ENCODE results near the gene PLAAT4.
A peak's percentile ranks its signal among the peaks of the same experiment; 100 is the strongest.

The PLAAT4 gene

DNA sequence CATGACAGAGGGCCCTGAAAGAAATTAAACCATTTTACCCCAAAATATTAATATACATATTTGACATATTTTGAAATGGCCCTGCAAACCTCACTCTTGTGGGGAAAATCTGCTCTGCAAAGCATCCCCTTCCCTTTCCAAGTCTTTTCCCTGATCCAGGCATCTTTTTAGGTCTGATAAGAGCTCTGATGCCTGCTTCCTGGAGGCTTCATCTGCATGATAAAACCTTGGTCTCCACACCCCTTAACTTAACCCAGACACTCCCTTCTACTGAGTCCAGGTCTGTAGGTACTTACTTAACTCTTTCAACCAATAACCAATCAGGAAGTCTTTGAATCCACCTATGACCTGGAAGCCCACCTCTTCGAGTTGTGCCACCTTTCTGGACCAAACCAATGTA, 32.6 kb upstream of the PLAAT4 start:
- peaks cover 11% of the 10 kb centered on the region for H3K36me3 Mint-ChIP-seq (ENCODE audit: low read depth)
- H3K4me1 Mint-ChIP-seq (ENCODE audit: low read depth) = peaks cover 74% of the 10 kb centered on the region
- H3K27ac Mint-ChIP-seq = peak overlapping the region; percentile 52
- peaks cover 10% of the 10 kb centered on the region for H3K27me3 Mint-ChIP-seq
- no peak overlapping the region for H3K4me3 Mint-ChIP-seq
- intact Hi-C loops (cut with micrococcal nuclease) = no loop called here
- peaks cover 19% of the 10 kb centered on the region for H3K9me3 Mint-ChIP-seq

DNA sequence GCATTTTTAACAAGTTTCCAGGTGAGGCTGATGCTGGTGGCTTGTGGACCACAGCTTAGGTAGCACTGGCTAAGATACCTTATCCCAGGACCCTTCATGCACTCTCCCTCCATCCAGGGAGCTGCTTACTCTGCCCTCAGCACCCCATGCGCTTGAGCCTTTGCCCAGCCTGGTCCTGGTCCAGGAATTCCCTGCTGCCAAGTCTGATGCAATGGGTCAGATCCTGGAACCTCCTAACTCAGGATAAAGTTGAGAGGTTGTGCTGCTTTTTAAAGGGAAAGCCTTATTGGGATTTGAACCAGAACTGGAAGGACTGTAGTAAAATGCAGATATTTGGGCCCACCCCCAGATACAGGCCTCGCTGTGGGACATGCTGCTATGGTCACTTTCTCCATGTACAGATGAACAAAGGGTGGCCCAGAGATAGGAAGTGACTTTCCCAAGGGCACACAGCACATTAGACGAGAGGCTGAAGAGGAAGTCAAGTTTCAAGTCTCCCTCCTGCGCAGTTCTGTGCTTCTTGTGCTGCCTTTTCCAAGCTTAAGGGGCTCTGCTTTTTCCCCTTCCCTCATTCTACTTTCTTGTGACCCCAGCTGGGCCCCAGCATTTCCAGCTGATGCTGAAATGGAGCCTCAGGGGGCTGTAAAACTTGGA, 31.5 kb upstream of the PLAAT4 start:
- Mint-ChIP-seq H3K4me1 (ENCODE audit: low read depth) (peaks cover 74% of the 10 kb centered on the region), H3K9me3 (peaks cover 10% of the 10 kb centered on the region), H3K36me3 (ENCODE audit: low read depth) (peaks cover 6% of the 10 kb centered on the region), H3K27me3 (peaks cover 10% of the 10 kb centered on the region), H3K27ac (no peak overlapping the region), H3K4me3 (no peak overlapping the region)
- intact Hi-C loops (cut with micrococcal nuclease) = no loop called here

DNA sequence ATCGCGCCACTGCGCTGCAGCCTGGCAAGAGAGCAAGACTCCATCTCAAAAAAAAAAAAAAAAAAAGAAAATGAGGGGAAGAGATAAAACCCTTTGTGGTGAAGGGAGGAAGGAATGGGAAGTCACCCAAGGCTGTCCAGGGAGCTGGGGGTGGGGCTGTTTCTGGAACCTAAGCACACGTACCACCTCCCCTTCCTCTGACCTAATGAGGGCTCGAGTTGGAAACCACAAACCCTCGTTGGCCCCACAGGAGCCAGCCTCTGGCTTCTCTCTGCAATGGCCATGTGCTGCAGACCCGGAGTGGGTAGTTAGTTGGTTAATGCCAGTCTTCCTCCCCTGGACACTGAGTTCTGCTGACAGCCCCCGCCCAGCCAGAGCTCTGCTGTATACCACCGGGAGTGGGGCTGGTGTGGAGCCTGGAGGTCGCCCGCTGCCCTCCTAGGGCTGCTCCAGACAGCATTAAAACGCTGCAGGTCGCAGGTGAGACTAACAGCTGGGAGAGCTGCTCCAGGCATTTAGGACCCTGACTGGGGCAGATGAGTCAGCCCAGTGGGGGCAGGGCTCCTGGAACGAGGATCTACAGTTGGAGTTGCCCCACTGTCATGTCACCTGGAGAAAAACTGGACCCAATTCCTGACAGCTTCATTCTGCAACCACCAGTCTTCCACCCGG, 30.6 kb upstream of the PLAAT4 start, which contains the start of gene LGALS12:
LGALS12 (plus strand) TSS at position 228 of the 672 bp plus-strand sequence; CDS start at position 603, 375 bp downstream.
- H3K36me3 Mint-ChIP-seq (ENCODE audit: low read depth) = no peaks in the 10 kb centered on the region
- H3K9me3 Mint-ChIP-seq = peaks cover under 1% of the 10 kb centered on the region
- peaks cover 10% of the 10 kb centered on the region for H3K27me3 Mint-ChIP-seq
- peak within 1 kb of the TSS; percentile 32 for H3K4me3 Mint-ChIP-seq
- no peak within 1 kb of the TSS for H3K27ac Mint-ChIP-seq
- intact Hi-C loops (cut with micrococcal nuclease) = no loop called here
- H3K4me1 Mint-ChIP-seq (ENCODE audit: low read depth) = peaks cover 74% of the 10 kb centered on the region

DNA sequence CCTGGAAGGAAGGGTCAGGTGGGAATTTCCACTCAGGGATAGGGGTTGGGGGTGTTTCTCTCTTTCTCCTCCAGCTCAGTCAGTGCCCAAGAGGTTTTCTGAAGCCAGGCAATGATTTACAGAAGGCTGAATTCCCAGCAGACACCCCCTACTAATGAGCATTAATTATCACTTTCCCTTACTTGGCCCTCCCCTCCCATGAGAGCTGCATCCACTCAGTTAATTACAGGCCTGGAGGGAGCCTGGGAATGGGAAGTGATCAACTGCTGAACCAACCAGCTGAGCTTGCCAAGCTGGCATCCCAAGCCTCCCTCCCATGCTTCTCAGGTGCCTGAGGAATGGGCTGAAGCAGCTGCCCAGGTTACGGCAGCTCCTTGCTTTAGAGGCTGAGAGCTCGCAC, 29.7 kb upstream of the PLAAT4 start:
- peaks cover 10% of the 10 kb centered on the region for H3K27me3 Mint-ChIP-seq
- no peaks in the 10 kb centered on the region for H3K36me3 Mint-ChIP-seq (ENCODE audit: low read depth)
- no peak overlapping the region for H3K27ac Mint-ChIP-seq

DNA sequence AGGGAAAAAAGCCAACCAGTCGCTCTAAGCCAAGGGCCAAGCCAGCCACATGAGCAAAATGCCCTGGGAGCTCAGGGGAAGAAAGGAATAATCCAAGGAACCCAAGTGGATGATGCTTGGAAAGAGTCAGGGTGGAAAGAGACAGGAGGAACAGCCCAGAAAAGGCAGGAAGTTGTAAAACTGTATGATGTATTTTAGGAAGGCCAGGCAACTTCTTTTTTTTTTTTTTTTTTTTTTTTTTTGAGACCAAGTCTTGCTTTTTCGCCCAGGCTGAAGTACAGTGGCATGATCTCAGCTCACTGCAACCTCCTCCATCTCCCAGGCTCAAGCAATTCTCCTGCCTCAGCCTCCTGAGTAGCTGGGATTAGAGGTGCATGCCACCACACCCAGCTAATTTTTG, 29.1 kb upstream of the PLAAT4 start:
- Mint-ChIP-seq H3K4me3 (no peak overlapping the region), H3K27ac (no peak overlapping the region), H3K9me3 (no peaks in the 10 kb centered on the region), H3K4me1 (ENCODE audit: low read depth) (peaks cover 65% of the 10 kb centered on the region), H3K36me3 (ENCODE audit: low read depth) (no peaks in the 10 kb centered on the region), H3K27me3 (peaks cover 10% of the 10 kb centered on the region)
- intact Hi-C loops (cut with micrococcal nuclease) = no loop called here

More for the DNA sequence above, 29.7 kb upstream of the PLAAT4 start:
- intact Hi-C loops (cut with micrococcal nuclease) = no loop called here
- H3K4me1 Mint-ChIP-seq (ENCODE audit: low read depth) = peaks cover 71% of the 10 kb centered on the region
- H3K9me3 Mint-ChIP-seq = no peaks in the 10 kb centered on the region
- H3K4me3 Mint-ChIP-seq = no peak overlapping the region

DNA sequence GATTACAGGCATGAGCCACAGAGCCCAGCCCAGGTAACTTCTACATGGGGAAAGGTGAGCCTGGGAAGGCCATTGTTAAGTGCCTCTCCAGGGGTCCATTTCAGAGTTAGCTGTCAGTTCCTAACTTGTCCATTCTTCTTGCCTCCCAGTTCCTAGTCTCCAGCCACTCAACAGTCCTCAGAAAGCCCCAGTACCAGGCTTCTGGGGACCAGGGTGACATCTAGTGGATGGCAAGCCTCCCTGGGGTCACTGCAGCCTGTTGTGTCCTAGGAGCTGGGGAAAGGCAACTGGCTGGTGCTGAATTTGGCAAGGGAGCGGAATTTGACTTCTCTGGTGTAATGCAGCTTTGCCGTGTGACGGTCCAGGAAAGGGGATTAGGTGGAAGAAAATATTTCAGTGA, 28.6 kb upstream of the PLAAT4 start:
- no peaks in the 10 kb centered on the region for H3K9me3 Mint-ChIP-seq
- H3K4me1 Mint-ChIP-seq (ENCODE audit: low read depth) = peaks cover 60% of the 10 kb centered on the region
- no peak overlapping the region for H3K27ac Mint-ChIP-seq
- H3K36me3 Mint-ChIP-seq (ENCODE audit: low read depth) = no peaks in the 10 kb centered on the region
- peaks cover 10% of the 10 kb centered on the region for H3K27me3 Mint-ChIP-seq
- intact Hi-C loops (cut with micrococcal nuclease) = loop anchor here (1.0 kb wide), 1 partner anchor 29 kb away; no protein-coding TSS in a partner anchor
- no peak overlapping the region for H3K4me3 Mint-ChIP-seq

DNA sequence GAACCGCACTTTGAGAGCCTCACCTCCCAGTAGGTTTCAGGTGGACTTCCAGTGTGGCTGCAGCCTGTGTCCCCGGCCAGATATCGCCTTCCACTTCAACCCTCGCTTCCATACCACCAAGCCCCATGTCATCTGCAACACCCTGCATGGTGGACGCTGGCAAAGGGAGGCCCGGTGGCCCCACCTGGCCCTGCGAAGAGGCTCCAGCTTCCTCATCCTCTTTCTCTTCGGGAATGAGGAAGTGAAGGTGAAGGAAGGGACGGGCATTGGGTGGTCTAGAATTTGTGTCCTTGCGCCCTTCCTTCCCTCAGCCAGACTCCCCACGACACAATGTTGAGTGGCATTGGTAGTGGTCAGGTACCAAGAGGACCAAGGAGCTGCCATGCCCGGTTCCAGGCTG, 27.9 kb upstream of the PLAAT4 start:
- H3K27ac Mint-ChIP-seq = no peak overlapping the region
- intact Hi-C loops (cut with micrococcal nuclease) = loop anchor here (1.0 kb wide), 1 partner anchor 29 kb away; no protein-coding TSS in a partner anchor
- no peaks in the 10 kb centered on the region for H3K36me3 Mint-ChIP-seq (ENCODE audit: low read depth)
- no peaks in the 10 kb centered on the region for H3K9me3 Mint-ChIP-seq
- H3K27me3 Mint-ChIP-seq = peaks cover 10% of the 10 kb centered on the region
- H3K4me3 Mint-ChIP-seq = no peak overlapping the region
- peaks cover 52% of the 10 kb centered on the region for H3K4me1 Mint-ChIP-seq (ENCODE audit: low read depth)

DNA sequence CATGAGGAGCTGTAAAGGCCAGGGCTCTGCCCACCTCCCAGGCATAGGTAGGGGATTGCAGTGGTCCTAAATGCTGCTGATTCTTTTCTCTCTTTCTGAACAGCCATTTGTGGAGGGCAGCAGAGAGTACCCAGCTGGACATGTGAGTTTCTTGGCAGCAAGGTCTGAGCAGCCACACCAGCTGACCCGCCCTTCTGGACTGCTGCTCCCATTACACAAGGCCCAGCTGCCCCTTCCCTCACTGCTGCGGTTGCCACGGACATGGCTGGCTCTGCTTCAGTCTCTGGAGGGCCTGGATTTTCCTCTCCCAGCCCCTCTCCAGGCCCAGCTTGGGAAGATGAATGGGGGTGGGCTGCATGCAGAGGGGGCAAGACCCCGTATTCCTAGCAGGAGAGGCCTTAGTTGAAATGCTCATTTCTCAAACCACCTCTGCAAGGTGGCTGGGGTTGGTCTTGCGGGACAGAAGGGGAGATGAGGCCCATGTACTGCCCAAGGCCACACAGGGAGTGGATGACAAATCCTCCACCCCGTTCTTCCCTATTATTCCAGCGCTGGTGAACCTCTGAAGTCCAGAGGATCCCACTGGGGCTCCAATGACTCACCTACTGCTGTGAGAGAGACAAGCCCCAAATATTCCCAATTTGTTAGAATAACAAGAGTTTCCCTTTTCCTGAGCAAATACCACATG, 26.1 kb upstream of the PLAAT4 start:
- peaks cover 8% of the 10 kb centered on the region for H3K27me3 Mint-ChIP-seq
- no peak overlapping the region for H3K4me3 Mint-ChIP-seq
- no peaks in the 10 kb centered on the region for H3K9me3 Mint-ChIP-seq
- intact Hi-C loops (cut with micrococcal nuclease) = no loop called here
- H3K36me3 Mint-ChIP-seq (ENCODE audit: low read depth) = no peaks in the 10 kb centered on the region
- no peak overlapping the region for H3K27ac Mint-ChIP-seq
- peaks cover 35% of the 10 kb centered on the region for H3K4me1 Mint-ChIP-seq (ENCODE audit: low read depth)

DNA sequence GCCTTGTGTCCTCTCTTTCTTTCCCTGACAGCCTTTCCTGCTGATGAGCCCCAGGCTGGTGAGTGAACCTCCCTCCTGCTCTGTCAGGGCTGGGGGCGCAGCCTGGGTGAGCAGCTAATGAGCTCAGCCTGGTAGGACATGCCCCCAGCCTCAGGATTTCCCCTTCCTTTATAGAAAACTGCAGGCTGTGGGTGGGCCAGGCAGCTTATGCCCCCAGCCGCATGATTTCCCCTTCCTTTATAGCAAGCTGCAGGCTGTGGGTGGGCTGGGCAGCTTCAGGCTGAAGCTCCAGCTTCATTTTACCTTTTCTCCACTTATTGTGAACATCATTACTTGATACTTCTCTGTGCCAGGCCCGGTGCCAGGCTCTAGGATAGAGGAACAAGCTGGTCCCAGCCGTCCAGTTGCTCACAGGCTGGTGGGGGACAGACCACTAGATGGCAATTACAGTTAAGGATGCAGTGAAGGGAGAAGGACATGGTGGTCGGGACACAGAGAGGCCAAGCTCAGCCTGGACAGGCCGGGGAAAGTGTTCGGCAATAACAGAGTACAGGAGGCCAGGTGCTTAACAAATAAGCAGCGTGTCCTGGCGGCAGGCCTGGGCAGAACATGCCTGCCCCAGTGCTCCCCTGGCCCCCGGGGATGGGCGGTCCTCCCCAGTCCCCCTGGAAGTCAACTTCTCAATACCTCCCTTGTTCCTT, 25.4 kb upstream of the PLAAT4 start:
- peaks cover 4% of the 10 kb centered on the region for H3K27me3 Mint-ChIP-seq
- H3K9me3 Mint-ChIP-seq = no peaks in the 10 kb centered on the region
- H3K36me3 Mint-ChIP-seq (ENCODE audit: low read depth) = no peaks in the 10 kb centered on the region
- no peak overlapping the region for H3K27ac Mint-ChIP-seq
- H3K4me1 Mint-ChIP-seq (ENCODE audit: low read depth) = peaks cover 28% of the 10 kb centered on the region
- intact Hi-C loops (cut with micrococcal nuclease) = no loop called here
- H3K4me3 Mint-ChIP-seq = no peak overlapping the region

DNA sequence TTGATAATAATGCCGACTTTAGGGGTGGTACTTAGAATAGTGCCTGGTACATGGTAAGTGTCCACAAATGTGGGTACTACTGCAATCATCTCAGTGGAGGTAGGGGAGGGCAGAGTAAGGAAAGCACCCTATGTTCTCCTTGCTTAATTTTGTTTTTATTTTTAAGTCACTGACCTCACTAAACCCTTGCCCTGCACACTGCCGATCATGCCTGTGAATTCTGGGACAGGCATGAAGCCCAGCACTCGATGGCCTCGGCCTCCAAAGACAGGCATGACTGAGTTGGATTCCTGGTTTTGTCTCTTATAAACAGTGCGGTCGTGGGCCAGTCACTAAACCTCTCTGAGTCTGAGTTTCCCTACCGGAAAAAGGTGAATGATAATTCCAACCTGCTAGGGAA, 23.8 kb upstream of the PLAAT4 start:
- Mint-ChIP-seq H3K4me1 (ENCODE audit: low read depth) (peaks cover 11% of the 10 kb centered on the region), H3K27ac (no peak overlapping the region), H3K9me3 (no peaks in the 10 kb centered on the region), H3K36me3 (ENCODE audit: low read depth) (no peaks in the 10 kb centered on the region), H3K4me3 (no peak overlapping the region), H3K27me3 (no peaks in the 10 kb centered on the region)
- intact Hi-C loops (cut with micrococcal nuclease) = no loop called here

DNA sequence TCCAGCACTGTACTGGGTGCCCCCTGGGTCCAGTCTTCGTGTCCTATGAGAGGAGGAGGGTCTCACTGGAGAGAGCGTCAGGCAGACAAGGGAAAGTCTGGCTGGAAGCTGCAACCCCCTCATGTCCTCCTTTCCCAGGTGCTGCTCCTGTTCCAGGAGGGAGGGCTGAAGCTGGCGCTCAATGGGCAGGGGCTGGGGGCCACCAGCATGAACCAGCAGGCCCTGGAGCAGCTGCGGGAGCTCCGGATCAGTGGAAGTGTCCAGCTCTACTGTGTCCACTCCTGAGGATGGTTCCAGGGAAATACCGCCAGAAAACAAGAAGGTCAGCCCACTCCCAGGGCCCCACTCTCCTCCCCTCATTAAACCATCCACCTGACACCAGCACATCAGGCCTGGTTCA, 20.5 kb upstream of the PLAAT4 start:
- intact Hi-C loops (cut with micrococcal nuclease) = no loop called here
- H3K4me3 Mint-ChIP-seq = no peak overlapping the region
- no peaks in the 10 kb centered on the region for H3K36me3 Mint-ChIP-seq (ENCODE audit: low read depth)
- H3K27me3 Mint-ChIP-seq = no peaks in the 10 kb centered on the region
- no peak overlapping the region for H3K27ac Mint-ChIP-seq
- H3K9me3 Mint-ChIP-seq = peaks cover 18% of the 10 kb centered on the region
- no peaks in the 10 kb centered on the region for H3K4me1 Mint-ChIP-seq (ENCODE audit: low read depth)

DNA sequence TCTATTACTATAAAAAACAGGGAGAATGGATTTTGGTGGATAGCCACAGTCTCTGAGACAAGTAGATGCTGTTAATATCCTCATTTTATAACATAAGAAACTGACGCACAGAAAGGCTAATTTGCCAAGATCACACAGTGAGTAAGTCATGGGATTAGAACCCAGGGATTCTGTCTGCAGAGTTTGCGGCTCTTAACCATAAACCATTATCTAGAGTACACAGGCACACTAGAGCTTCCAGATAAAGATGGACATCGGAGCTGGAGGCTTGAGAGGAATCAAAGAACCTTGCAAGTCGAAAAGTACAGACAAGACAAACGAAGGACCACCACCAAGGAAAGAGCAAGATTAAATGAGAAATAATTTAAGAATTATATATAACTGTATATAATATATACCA, 19.5 kb upstream of the PLAAT4 start:
- H3K27ac Mint-ChIP-seq = no peak overlapping the region
- H3K36me3 Mint-ChIP-seq (ENCODE audit: low read depth) = no peaks in the 10 kb centered on the region

DNA sequence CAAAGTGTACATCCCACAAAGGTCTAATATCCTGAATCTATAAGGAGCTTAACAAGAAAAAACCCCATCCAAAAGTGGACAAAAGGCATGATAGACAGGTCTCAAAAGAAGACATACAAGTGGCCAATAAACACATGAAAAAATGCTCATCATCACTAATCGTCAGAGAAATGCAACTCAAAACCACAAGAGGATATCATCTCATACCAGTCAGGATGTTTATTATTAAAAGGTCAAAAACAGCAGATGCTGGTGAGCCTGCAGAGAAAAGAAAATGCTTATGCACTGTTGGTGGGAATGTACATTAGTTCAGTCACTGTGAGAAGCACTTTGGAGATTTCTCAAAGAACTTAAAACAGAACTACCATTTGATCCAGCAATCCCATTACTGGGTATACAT, 18.1 kb upstream of the PLAAT4 start:
- Mint-ChIP-seq H3K9me3 (peaks cover 19% of the 10 kb centered on the region), H3K4me3 (no peak overlapping the region), H3K36me3 (ENCODE audit: low read depth) (no peaks in the 10 kb centered on the region), H3K27me3 (peaks cover 2% of the 10 kb centered on the region), H3K4me1 (ENCODE audit: low read depth) (peaks cover 5% of the 10 kb centered on the region), H3K27ac (no peak overlapping the region)
- intact Hi-C loops (cut with micrococcal nuclease) = no loop called here

More for the DNA sequence above, 19.5 kb upstream of the PLAAT4 start:
- Mint-ChIP-seq H3K4me1 (ENCODE audit: low read depth) (peaks cover 5% of the 10 kb centered on the region), H3K4me3 (no peak overlapping the region), H3K27me3 (peaks cover 2% of the 10 kb centered on the region), H3K9me3 (peaks cover 19% of the 10 kb centered on the region)
- intact Hi-C loops (cut with micrococcal nuclease) = no loop called here

All from dendritic cell treated with granulocyte-macrophage colony-stimulating factor and Interleukin-4, amounts not matched to agents 40 ng/mL and 50 ng/mL, for 4 days (primary cell).